Measurements from ENCODE around the gene DCLRE1C. TPM values are rescaled to one million over a fixed set of nuclear protein-coding genes. Genes with fewer than 3 reads are reported as not detected.
"Not testable (repeated sequence)": the region's sequence is repeated elsewhere in the genome, so short reads cannot be mapped to it uniquely, and the experiment has no call there.

DCLRE1C gene
- total and polyA plus RNA-seq, 12 donors, result 1.8 to 13.4 (median 8.3) TPM

DNA sequence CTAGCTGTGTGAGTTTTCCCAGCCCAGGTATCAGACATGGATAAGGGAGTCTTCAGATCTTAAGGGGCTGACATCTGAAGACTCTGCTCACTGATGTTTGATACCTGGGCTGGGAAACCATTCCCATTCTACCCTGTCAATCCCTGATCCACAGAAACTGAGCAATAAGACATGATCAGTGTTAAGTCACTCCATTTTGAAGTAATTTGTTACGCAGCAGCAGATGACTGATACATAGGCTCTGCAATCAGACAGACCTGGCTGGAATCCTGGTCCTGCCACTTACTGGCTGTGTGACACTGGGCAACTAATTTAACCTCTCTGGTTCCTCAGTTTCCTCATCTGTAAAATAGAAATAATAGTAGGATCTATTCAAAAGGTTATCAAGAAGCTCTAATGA is 6.6 kb downstream of the DCLRE1C start:
- TF ChIP-seq POLR2A (IDR thresholded peaks at IDR 0.05), result no peak
- TF ChIP-seq, protein P1, sequence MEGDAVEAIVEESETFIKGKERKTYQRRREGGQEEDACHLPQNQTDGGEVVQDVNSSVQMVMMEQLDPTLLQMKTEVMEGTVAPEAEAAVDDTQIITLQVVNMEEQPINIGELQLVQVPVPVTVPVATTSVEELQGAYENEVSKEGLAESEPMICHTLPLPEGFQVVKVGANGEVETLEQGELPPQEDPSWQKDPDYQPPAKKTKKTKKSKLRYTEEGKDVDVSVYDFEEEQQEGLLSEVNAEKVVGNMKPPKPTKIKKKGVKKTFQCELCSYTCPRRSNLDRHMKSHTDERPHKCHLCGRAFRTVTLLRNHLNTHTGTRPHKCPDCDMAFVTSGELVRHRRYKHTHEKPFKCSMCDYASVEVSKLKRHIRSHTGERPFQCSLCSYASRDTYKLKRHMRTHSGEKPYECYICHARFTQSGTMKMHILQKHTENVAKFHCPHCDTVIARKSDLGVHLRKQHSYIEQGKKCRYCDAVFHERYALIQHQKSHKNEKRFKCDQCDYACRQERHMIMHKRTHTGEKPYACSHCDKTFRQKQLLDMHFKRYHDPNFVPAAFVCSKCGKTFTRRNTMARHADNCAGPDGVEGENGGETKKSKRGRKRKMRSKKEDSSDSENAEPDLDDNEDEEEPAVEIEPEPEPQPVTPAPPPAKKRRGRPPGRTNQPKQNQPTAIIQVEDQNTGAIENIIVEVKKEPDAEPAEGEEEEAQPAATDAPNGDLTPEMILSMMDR (IDR thresholded peaks at IDR 0.05), result no peak
- 94 to 100% (median 99%) methylated on average over 1 of the region's 1 CpG for WGBS, 4 donors
- Histone ChIP-seq H3K9me3 (replicated peaks in 1 of 3) (no peaks in the 10 kb centered on the region), H3K27me3 (no peaks in the 10 kb centered on the region), H3K4me1 (replicated peaks in 1 of 2) (peaks cover 0 to 3% of the 10 kb centered on the region in 2 donors), H3K27ac (no peak overlapping the region), H3K36me3 (replicated peaks in 1 of 2) (peaks cover 0 to 29% of the 10 kb centered on the region in 2 donors), H3K4me3 (no peak overlapping the region)
- DNase-seq, result no peak
- intact Hi-C loops (cut with DNase I), result no loop called here

DNA sequence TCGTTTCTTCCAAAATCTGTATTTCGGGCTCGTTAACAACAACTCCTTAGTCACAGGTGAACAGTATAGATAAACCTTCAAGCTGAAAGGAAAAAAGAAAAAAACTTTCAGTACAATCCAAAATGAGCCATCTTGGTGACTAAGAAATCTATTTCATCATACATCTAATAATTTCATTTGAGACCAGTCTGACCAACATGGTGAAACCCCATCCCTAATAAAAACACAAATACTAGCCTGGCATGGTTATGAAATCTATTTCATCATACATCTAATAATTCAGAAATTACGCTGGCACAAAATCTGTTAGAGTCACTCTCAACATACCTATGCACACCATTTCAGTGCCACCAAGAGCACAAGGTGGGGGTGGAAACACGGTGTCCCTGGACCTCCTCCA is 8.8 kb downstream of the DCLRE1C start:
- no peak overlapping the region for H3K27ac ChIP-seq
- no peaks in the 10 kb centered on the region for H3K9me3 ChIP-seq (replicated peaks in 1 of 3)
- intact Hi-C loops (cut with DNase I), result no loop called here
- no peak overlapping the region for H3K4me3 ChIP-seq
- DNase-seq, result peak in 1 of 7 donors; percentile 42
- H3K4me1 ChIP-seq (replicated peaks in 1 of 2), result no peaks in the 10 kb centered on the region
- WGBS, 4 donors, result 93 to 98% (median 95%) methylated on average over 5 of the region's 5 CpGs
- H3K36me3 ChIP-seq (replicated peaks in 1 of 2), result peaks cover 0 to 33% of the 10 kb centered on the region in 2 donors
- H3K27me3 ChIP-seq, result no peaks in the 10 kb centered on the region
- TF ChIP-seq, protein P1 (IDR thresholded peaks at IDR 0.05), result no peak
- no peak for TF ChIP-seq POLR2A (IDR thresholded peaks at IDR 0.05)

- H3K4me3 ChIP-seq; intact Hi-C loops (cut with DNase I); H3K27ac ChIP-seq; DNase-seq; H3K27me3 ChIP-seq; H3K9me3 ChIP-seq (replicated peaks in 1 of 3); H3K4me1 ChIP-seq (replicated peaks in 1 of 2): not testable (repeated sequence)
- WGBS, 4 donors, result 90 to 96% (median 95%) methylated on average over 7 of the region's 7 CpGs
- peaks cover 0 to 26% of the 10 kb centered on the region in 2 donors for H3K36me3 ChIP-seq (replicated peaks in 1 of 2)
These were observed 11.0 kb downstream of the DCLRE1C start for GRCh38 chr10:14942950-14943338.

DNA sequence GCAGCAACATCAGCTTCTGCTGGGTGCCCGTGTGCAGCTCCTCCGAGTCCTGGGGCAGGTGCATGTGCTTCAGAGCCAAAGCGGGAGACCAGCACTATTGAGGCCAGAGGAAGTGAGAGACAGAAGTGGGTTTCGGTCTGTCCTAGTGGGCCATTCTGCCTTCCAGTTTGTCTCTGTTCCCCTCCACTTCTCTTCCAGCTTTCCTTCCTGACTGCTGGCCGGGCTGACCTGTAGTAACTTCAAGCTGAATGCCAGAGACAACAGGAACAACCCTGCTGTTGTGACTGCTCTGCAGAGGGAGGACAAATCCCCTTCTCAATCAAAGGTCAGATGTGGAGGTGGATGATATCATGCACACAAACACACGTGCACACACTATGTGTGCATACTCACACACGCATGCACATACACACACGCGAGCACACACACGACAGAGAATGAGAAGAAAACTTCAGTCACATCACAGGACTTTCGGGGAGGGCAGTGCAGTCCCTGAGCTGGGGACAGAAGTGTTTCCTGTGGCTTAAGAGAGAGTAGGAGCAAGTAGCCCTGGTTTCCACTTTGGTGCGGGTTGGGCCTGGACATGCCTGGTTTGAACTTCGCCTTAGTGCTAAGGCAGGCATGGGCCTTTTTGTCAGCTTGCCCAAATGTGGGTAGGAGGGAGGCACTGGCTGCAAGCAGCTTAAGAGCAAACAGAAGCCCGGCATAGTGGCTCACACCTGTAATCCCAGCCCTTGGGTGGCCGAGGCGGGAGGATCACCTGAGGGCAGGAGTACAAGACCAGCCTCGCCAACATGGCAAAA is 11.5 kb downstream of the DCLRE1C start:
- DNase-seq; intact Hi-C loops (cut with DNase I); H3K4me3 ChIP-seq; H3K9me3 ChIP-seq (replicated peaks in 1 of 3); H3K27ac ChIP-seq; H3K27me3 ChIP-seq; H3K4me1 ChIP-seq (replicated peaks in 1 of 2): not testable (repeated sequence)
- WGBS, 4 donors, result 85 to 93% (median 88%) methylated on average over 12 to 17 of the region's 17 CpGs
- H3K36me3 ChIP-seq (replicated peaks in 1 of 2), result peaks cover 0 to 20% of the 10 kb centered on the region in 2 donors

GRCh38 chr10:14938971-14939370 is 14.9 kb downstream of the DCLRE1C start:
- intact Hi-C loops (cut with DNase I); H3K4me1 ChIP-seq (replicated peaks in 1 of 2); H3K27ac ChIP-seq; H3K4me3 ChIP-seq; DNase-seq; H3K27me3 ChIP-seq; H3K9me3 ChIP-seq (replicated peaks in 1 of 3): not testable (repeated sequence)
- peaks cover 0 to 25% of the 10 kb centered on the region in 2 donors for H3K36me3 ChIP-seq (replicated peaks in 1 of 2)
- 60 to 87% (median 76%) methylated on average over 2 to 4 of the region's 5 CpGs; no CpG with 5 or more reads in 1 of the 4 donors for WGBS, 4 donors

DNA sequence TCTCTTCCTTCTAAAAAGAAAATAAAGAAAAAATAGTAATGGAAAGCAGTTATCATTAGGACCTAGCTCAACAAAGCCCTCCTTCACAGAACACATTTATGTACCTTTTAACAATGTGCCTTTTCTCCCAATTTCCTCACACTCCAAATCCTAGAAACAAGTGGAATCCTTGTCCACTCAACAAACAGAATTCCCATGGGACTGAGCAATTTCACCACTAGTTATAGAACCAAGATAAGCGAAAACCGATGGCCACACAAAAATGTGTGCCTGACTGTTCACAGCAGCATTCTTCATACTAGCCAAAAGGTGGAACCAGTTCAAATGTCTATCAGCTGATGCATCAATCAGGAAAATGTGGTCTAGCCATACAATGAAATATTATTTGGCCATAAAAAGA is 17.3 kb downstream of the DCLRE1C start:
- intact Hi-C loops (cut with DNase I), result no loop called here
- no peaks in the 10 kb centered on the region for H3K27me3 ChIP-seq
- TF ChIP-seq POLR2A (IDR thresholded peaks at IDR 0.05), result no peak
- TF ChIP-seq, protein P1 (IDR thresholded peaks at IDR 0.05), result no peak
- no peaks in the 10 kb centered on the region for H3K9me3 ChIP-seq (replicated peaks in 1 of 3)
- no peaks in the 10 kb centered on the region for H3K4me1 ChIP-seq (replicated peaks in 1 of 2)
- H3K36me3 ChIP-seq (replicated peaks in 1 of 2), result peaks cover 0 to 39% of the 10 kb centered on the region in 2 donors
- no peak overlapping the region for H3K4me3 ChIP-seq
- WGBS, 4 donors, result 89 to 94% (median 92%) methylated on average over 2 of the region's 2 CpGs
- no peak for DNase-seq
- no peak overlapping the region for H3K27ac ChIP-seq

Data from adrenal gland (tissue), 12 donors.